ENCODE measurements around the gene DAB1. TPM values are rescaled to one million over a fixed set of nuclear protein-coding genes. Genes with fewer than 3 reads are reported as not detected.

Gene DAB1
- total RNA-seq, 1 experiment from 2014 or later: not detected

- Histone ChIP-seq H4K20me1 (ENCODE audit: insufficient read depth) (no peaks in the 10 kb centered on the region), H3K4me2 (ENCODE audit: low read length) (no peak overlapping the region), H3K27ac (ENCODE audit: low read depth, low read length) (no peak overlapping the region), H3K79me2 (ENCODE audit: insufficient read depth, low read length) (no peaks in the 10 kb centered on the region), H3K9me2 (ENCODE audit: insufficient read depth) (no peaks in the 10 kb centered on the region), H3K4me1 (ENCODE audit: control insufficient read depth in 1 of 2, insufficient read depth in 2 of 2, low read length in 2 of 2) (no peaks in the 10 kb centered on the region), H3K9ac (ENCODE audit: low read length) (no peak overlapping the region), H3K27me3 (ENCODE audit: insufficient read depth, low read length) (no peaks in the 10 kb centered on the region), H3K9me3 (ENCODE audit: control insufficient read depth in 1 of 2, insufficient read depth in 1 of 2, low read depth in 1 of 2, low read length in 2 of 2) (no peaks in the 10 kb centered on the region), H3K4me3 (replicated peaks in 1 of 2; ENCODE audit: low read depth in 1 of 2, low read length in 2 of 2) (no peak overlapping the region), H2AFZ (ENCODE audit: low read depth, low read length, poor library complexity, severe bottlenecking) (no peak overlapping the region), H3K36me3 (ENCODE audit: control insufficient read depth in 1 of 2, insufficient read depth in 2 of 2, low read length in 2 of 2) (no peaks in the 10 kb centered on the region)
- ATAC-seq (no peak), DNase-seq (ENCODE audit: low read depth, low spot score) (no peak)
- CTCF ChIA-PET: no interaction called here
- RAD21 ChIA-PET (ENCODE audit: low non-redundant PET in 1 of 2, low total read pairs in 2 of 2, uncharacterized antibody in 2 of 2, unreplicated experiment in 2 of 2): no interaction called here
- intact Hi-C loops (cut with micrococcal nuclease): no loop called here
- POLR2A ChIA-PET: no interaction called here
- BruUV-seq (replicated peaks): no TSS peak
- TF ChIP-seq ZNF274 (IDR thresholded peaks at IDR 0.05; ENCODE audit: low read depth, low read length) (no peak), JUND (IDR thresholded peaks at IDR 0.05) (no peak)
- TF ChIP-seq, protein P1, sequence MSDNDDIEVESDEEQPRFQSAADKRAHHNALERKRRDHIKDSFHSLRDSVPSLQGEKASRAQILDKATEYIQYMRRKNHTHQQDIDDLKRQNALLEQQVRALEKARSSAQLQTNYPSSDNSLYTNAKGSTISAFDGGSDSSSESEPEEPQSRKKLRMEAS (IDR thresholded peaks at IDR 0.05): no peak
- TF ChIP-seq, protein P2, sequence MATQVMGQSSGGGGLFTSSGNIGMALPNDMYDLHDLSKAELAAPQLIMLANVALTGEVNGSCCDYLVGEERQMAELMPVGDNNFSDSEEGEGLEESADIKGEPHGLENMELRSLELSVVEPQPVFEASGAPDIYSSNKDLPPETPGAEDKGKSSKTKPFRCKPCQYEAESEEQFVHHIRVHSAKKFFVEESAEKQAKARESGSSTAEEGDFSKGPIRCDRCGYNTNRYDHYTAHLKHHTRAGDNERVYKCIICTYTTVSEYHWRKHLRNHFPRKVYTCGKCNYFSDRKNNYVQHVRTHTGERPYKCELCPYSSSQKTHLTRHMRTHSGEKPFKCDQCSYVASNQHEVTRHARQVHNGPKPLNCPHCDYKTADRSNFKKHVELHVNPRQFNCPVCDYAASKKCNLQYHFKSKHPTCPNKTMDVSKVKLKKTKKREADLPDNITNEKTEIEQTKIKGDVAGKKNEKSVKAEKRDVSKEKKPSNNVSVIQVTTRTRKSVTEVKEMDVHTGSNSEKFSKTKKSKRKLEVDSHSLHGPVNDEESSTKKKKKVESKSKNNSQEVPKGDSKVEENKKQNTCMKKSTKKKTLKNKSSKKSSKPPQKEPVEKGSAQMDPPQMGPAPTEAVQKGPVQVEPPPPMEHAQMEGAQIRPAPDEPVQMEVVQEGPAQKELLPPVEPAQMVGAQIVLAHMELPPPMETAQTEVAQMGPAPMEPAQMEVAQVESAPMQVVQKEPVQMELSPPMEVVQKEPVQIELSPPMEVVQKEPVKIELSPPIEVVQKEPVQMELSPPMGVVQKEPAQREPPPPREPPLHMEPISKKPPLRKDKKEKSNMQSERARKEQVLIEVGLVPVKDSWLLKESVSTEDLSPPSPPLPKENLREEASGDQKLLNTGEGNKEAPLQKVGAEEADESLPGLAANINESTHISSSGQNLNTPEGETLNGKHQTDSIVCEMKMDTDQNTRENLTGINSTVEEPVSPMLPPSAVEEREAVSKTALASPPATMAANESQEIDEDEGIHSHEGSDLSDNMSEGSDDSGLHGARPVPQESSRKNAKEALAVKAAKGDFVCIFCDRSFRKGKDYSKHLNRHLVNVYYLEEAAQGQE (IDR thresholded peaks at IDR 0.05; ENCODE audit: low read depth): no peak
Measured at GRCh38 chr1:57279909-57280666, 143.8 kb downstream of the DAB1 start.

GRCh38 chr1:57278558-57278957 is 145.3 kb downstream of the DAB1 start:
- ChIA-PET RAD21 (ENCODE audit: low non-redundant PET in 1 of 2, low total read pairs in 2 of 2, uncharacterized antibody in 2 of 2, unreplicated experiment in 2 of 2) (no interaction called here), POLR2A (no interaction called here), CTCF (no interaction called here)
- no peak overlapping the region for H3K9ac ChIP-seq (ENCODE audit: low read length)
- no peaks in the 10 kb centered on the region for H3K79me2 ChIP-seq (ENCODE audit: insufficient read depth, low read length)
- H2AFZ ChIP-seq (ENCODE audit: low read depth, low read length, poor library complexity, severe bottlenecking): no peak overlapping the region
- no peak overlapping the region for H3K27ac ChIP-seq (ENCODE audit: low read depth, low read length)
- DNase-seq (ENCODE audit: low read depth, low spot score) (no peak), ATAC-seq (no peak)
- H3K36me3 ChIP-seq (ENCODE audit: control insufficient read depth in 1 of 2, insufficient read depth in 2 of 2, low read length in 2 of 2): no peaks in the 10 kb centered on the region
- no peak overlapping the region for H3K4me3 ChIP-seq (replicated peaks in 1 of 2; ENCODE audit: low read depth in 1 of 2, low read length in 2 of 2)
- H3K9me3 ChIP-seq (ENCODE audit: control insufficient read depth in 1 of 2, insufficient read depth in 1 of 2, low read depth in 1 of 2, low read length in 2 of 2): no peaks in the 10 kb centered on the region
- no peaks in the 10 kb centered on the region for H3K9me2 ChIP-seq (ENCODE audit: insufficient read depth)
- no peaks in the 10 kb centered on the region for H3K4me1 ChIP-seq (ENCODE audit: control insufficient read depth in 1 of 2, insufficient read depth in 2 of 2, low read length in 2 of 2)
- no peaks in the 10 kb centered on the region for H4K20me1 ChIP-seq (ENCODE audit: insufficient read depth)
- H3K4me2 ChIP-seq (ENCODE audit: low read length): no peak overlapping the region
- intact Hi-C loops (cut with micrococcal nuclease): no loop called here
- no peaks in the 10 kb centered on the region for H3K27me3 ChIP-seq (ENCODE audit: insufficient read depth, low read length)
- no TSS peak for BruUV-seq (replicated peaks)
- TF ChIP-seq SRF (IDR thresholded peaks at IDR 0.05; ENCODE audit: low read depth): no peak
- TF ChIP-seq YY1 (IDR thresholded peaks at IDR 0.05; ENCODE audit: extremely low read depth, insufficient replicate concordance, low read depth, low read length): no peak
- TF ChIP-seq, protein P3, sequence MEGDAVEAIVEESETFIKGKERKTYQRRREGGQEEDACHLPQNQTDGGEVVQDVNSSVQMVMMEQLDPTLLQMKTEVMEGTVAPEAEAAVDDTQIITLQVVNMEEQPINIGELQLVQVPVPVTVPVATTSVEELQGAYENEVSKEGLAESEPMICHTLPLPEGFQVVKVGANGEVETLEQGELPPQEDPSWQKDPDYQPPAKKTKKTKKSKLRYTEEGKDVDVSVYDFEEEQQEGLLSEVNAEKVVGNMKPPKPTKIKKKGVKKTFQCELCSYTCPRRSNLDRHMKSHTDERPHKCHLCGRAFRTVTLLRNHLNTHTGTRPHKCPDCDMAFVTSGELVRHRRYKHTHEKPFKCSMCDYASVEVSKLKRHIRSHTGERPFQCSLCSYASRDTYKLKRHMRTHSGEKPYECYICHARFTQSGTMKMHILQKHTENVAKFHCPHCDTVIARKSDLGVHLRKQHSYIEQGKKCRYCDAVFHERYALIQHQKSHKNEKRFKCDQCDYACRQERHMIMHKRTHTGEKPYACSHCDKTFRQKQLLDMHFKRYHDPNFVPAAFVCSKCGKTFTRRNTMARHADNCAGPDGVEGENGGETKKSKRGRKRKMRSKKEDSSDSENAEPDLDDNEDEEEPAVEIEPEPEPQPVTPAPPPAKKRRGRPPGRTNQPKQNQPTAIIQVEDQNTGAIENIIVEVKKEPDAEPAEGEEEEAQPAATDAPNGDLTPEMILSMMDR (IDR thresholded peaks at IDR 0.05 in 2 of 3, conservative IDR thresholded peaks at IDR 0.05 in 1 of 3; ENCODE audit: borderline replicate concordance in 1 of 3, insufficient read depth in 1 of 3, low read depth in 2 of 3, low read length in 2 of 3): no peak
- TF ChIP-seq, protein P2 (IDR thresholded peaks at IDR 0.05; ENCODE audit: low read depth): no peak
- no peak for TF ChIP-seq ELF1 (IDR thresholded peaks at IDR 0.05; ENCODE audit: borderline replicate concordance, low read depth)
- TF ChIP-seq SP1 (IDR thresholded peaks at IDR 0.05; ENCODE audit: low read depth): no peak
- TF ChIP-seq JUND (IDR thresholded peaks at IDR 0.05): no peak

Data from HCT116 (cell line).